OCI-M2 (cell line): ENCODE results near the gene SERPINI1.

Experiments used
- DNase-seq: peaks from one replicate; lab custom pipeline; 2025; ENCODE audit not compliant: unreplicated experiment; lab: John Stamatoyannopoulos, UW

SERPINI1 gene

GRCh38 chr3:167734498-167735232 is 856 bp upstream of the SERPINI1 start, which contains the start of gene PDCD10:
TSS of gene PDCD10 (minus strand) at chr3:167734892. CDS start at chr3:167720157, 14,735 bp downstream.
- peak; percentile 88 for DNase-seq

DNA sequence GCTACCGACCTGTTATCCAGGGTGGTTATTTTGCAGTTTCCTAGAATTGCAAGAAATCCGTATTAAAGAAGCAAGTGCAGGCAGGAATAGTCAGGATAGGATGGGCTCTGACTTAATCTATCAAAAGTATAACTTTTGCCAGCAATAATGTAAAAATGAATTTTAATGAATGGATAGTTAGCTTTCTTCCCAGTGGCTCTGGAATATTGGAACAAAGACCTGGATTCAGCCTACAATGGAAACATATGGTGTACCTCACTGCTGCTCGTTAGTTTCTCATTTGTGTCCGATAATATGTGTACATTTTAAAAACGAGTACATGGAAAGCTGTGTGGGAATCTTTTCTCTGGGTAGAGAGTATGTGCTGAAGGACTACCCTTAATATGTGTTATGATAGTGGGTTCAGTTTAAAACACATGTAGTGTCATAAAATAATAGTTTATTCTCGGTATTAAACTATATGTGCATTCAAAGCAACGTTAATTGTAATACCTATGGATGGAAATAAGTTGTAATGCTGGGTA is 805 bp downstream of the SERPINI1 start:
- no peak for DNase-seq

- no peak for DNase-seq
These were observed 1.5 kb downstream of the SERPINI1 start for GRCh38 chr3:167736997-167737396.

GRCh38 chr3:167738037-167738436 is 2.5 kb downstream of the SERPINI1 start:
- no peak for DNase-seq

GRCh38 chr3:167739190-167739810 is 3.8 kb downstream of the SERPINI1 start:
- DNase-seq, result no peak

- no peak for DNase-seq
These were observed 5.6 kb downstream of the SERPINI1 start for GRCh38 chr3:167740961-167741587.

DNA sequence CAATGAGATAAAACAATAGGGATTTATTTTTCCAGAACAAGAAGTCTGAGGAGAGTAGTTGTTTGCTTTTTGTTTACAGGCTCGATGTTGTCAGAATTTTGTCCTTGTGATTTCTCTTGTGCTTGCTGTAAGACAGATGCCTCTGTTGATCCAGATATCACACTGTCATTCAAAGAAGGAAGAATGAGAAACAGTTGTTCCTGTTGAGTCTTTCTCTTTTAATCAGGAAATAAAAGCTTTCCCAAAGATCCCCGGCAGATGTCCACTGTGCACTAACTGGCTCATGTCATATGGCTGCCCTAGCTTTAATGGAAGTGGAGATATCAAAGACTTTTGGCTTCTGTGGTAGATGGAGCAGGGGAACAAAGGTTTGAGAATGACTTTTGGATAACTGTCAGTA is 6.8 kb downstream of the SERPINI1 start:
- DNase-seq, result no peak

DNA sequence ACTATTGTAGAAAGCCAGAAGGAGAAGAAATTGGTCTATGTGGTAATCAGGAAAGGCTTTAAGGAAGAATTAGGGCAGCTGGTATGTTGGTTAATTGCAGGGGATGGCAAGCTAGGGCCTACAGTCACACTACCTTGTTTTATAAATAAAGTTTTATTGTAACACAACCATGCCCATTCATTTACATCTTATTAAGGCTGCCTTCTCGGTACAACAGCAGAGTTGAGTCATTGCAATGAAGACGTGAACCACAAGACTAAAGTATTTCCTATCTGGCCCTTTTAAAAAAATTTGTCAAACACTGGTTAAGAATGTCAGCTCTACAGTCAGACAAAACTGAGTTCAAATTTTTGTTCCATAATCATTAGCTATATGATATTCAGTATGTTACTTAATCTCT is 8.3 kb downstream of the SERPINI1 start:
- DNase-seq, result no peak

GRCh38 chr3:167749209-167749608 is 13.7 kb downstream of the SERPINI1 start:
- DNase-seq, result no peak

DNA sequence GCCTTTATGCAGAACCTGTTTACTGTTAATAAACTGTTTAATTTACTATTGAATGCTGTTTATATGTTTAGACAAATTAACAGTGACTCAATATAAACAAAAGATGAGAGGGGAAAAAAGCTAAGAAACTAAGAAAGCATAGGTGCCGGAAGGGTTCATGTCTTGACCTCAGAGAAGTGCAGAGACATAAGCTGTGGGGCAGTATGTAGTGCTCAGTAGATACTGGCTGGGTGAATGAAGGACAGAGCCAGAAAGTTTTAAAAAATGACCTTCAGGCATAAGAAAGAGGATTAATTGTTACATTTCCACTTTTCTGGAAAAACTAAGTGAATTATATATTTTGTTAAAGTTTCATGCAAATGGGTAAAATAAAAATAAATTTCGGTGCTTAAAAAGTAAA is 14.2 kb downstream of the SERPINI1 start:
- DNase-seq, result no peak

DNA sequence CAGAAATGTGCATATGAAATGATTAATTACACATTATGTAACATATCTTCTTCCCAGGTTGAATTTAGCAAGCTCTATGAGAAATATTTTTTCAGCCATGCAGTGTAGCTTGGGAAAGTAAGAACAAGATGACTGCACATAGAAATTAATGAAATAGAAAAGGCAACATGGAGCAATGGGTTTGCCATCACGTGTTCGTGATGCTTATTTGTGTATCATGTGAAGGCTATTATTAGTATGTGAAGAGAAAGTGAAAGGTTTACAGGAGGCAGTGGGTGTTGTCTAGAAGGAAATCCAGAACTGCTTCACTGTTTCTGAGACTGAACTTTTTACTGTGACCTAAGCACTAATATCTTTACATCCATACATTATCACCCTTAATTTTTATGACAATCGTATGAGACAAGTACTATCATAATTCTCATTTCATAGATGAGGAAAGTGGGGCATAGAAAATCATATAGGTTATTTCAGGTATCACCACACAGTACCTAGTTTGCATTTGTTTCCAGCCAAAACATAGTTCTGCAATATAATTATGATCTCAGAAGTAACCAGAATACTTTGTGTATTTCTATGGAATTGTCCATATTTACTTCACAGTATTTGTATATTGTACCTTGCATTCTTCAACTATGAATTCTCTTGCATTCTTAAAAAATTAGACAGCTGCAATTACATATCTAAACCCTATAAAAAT is 14.9 kb downstream of the SERPINI1 start:
- DNase-seq, result no peak

DNA sequence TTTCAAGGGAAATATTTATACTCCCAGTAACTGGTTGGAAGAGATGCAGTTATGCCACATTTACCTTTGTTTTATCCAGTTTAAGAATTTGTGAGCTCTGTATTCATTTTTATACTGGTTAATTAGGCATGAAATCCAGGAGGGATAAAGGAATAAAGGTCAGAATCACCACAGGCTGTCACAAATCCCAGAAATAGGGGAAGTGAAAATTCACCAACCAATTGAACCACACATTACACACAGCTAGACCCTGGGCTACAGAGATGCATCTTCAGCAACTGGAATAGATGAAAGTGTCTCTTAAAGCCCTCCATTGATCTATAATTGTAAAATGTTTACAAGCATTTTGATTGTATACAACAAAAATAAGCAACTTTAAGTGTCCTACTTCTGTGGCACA is 18.5 kb downstream of the SERPINI1 start:
- no peak for DNase-seq

GRCh38 chr3:167761302-167761701 is 25.8 kb downstream of the SERPINI1 start:
- DNase-seq, result no peak

DNA sequence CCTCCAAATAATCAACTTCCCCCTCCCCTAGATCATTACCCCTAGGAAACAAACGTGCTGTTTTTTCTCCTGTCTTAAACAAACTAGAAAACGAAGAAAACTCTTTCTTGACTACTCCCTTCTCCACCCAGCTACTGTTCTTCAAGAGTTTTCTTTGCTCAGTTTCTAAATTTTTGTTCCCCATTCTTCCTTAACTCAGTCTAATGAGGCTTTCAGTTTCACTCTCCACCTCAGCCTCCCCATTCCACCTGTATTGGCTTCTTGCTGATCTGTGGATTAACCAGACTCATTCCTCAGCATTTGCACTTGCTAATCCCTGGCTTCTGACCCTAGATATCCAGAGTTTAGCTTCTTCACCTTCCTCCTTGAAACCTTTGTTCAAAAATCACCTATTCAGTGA is 26.8 kb downstream of the SERPINI1 start:
- DNase-seq, result no peak

- no peak for DNase-seq
These were observed 37.5 kb downstream of the SERPINI1 start for GRCh38 chr3:167772992-167773391.

GRCh38 chr3:167773584-167773983 is 38.1 kb downstream of the SERPINI1 start:
- no peak for DNase-seq

- no peak for DNase-seq
These were observed 40.7 kb downstream of the SERPINI1 start for GRCh38 chr3:167776066-167776685.

- no peak for DNase-seq
These were observed 41.8 kb downstream of the SERPINI1 start for GRCh38 chr3:167777356-167777755.

GRCh38 chr3:167780214-167780883 is 44.8 kb downstream of the SERPINI1 start:
- no peak for DNase-seq

DNA sequence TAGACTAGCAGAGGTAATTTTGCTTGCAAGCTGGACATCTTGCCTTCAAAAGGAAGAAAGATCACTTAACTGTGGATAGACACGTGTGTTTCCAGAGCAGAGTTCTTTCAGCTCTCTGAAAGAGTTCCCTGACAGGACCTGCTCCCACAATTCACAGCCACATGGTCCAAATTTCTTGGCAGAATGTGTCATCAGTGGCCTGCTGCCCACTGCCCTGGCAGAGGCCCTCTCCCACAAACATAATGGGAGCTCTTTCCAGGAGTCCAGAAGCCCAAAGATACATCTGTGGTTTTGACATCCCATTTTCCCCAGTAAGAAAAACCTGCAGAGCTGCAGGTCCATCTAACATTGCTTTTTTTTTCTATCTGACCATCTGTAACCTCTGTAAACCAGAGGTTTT is 48.3 kb downstream of the SERPINI1 start:
- no peak for DNase-seq
